Measurements from ENCODE around the gene GCSH. TPM values are rescaled to one million over a fixed set of nuclear protein-coding genes. Genes with fewer than 3 reads are reported as not detected.

Gene GCSH
- total and polyA plus RNA-seq, 2 of the 13 experiments (the other 11 are each of a cell fraction or from before 2014, with no cell fraction given): 35.9 to 103 TPM

DNA sequence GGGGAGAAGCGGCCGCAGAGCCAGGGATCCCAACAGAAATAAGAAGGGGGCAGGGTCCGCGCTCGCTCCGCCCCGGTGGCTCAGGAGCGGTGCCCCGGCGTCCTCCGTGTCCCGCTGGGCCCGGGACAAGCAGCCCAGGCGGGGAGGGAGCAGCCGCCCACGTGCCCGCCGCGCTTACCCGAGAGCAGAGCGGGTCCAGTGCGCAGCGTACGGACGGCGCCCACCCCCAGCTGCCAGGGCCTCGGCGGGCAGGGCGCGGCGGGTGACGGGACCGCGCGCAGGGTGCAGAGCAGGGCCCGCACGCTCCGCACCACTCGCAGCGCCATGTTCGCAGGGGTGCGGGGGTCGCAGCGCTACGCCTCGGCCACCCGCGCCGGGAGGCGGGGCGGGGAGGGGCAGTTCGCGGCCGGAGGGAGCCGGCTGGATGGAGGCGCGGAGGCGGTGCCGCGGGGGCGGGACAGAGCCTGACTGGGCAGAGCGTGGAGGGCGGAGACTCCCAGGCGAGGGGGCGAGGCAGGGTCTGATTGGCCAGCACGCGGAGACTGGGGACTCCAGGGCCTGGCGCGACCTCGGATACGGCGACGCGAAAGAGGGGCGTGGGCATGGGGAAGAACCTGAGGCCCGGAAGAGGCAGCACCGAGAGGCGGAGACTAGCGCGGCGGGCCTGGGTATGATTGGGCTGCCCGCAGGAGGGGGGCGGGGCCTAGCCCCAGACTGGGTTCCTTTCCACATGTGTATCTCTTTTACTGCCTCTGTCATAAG, at the start of gene GCSH (continued):
- TF ChIP-seq, protein P1, sequence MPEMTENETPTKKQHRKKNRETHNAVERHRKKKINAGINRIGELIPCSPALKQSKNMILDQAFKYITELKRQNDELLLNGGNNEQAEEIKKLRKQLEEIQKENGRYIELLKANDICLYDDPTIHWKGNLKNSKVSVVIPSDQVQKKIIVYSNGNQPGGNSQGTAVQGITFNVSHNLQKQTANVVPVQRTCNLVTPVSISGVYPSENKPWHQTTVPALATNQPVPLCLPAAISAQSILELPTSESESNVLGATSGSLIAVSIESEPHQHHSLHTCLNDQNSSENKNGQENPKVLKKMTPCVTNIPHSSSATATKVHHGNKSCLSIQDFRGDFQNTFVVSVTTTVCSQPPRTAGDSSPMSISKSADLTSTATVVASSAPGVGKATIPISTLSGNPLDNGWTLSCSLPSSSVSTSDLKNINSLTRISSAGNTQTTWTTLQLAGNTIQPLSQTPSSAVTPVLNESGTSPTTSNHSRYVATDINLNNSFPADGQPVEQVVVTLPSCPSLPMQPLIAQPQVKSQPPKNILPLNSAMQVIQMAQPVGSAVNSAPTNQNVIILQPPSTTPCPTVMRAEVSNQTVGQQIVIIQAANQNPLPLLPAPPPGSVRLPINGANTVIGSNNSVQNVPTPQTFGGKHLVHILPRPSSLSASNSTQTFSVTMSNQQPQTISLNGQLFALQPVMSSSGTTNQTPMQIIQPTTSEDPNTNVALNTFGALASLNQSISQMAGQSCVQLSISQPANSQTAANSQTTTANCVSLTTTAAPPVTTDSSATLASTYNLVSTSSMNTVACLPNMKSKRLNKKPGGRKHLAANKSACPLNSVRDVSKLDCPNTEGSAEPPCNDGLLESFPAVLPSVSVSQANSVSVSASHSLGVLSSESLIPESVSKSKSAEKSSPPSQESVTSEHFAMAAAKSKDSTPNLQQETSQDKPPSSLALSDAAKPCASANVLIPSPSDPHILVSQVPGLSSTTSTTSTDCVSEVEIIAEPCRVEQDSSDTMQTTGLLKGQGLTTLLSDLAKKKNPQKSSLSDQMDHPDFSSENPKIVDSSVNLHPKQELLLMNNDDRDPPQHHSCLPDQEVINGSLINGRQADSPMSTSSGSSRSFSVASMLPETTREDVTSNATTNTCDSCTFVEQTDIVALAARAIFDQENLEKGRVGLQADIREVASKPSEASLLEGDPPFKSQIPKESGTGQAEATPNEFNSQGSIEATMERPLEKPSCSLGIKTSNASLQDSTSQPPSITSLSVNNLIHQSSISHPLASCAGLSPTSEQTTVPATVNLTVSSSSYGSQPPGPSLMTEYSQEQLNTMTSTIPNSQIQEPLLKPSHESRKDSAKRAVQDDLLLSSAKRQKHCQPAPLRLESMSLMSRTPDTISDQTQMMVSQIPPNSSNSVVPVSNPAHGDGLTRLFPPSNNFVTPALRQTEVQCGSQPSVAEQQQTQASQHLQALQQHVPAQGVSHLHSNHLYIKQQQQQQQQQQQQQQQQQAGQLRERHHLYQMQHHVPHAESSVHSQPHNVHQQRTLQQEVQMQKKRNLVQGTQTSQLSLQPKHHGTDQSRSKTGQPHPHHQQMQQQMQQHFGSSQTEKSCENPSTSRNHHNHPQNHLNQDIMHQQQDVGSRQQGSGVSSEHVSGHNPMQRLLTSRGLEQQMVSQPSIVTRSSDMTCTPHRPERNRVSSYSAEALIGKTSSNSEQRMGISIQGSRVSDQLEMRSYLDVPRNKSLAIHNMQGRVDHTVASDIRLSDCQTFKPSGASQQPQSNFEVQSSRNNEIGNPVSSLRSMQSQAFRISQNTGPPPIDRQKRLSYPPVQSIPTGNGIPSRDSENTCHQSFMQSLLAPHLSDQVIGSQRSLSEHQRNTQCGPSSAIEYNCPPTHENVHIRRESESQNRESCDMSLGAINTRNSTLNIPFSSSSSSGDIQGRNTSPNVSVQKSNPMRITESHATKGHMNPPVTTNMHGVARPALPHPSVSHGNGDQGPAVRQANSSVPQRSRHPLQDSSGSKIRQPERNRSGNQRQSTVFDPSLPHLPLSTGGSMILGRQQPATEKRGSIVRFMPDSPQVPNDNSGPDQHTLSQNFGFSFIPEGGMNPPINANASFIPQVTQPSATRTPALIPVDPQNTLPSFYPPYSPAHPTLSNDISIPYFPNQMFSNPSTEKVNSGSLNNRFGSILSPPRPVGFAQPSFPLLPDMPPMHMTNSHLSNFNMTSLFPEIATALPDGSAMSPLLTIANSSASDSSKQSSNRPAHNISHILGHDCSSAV (CRISPR knock-in tag; IDR thresholded peaks at IDR 0.05; ENCODE audit: borderline replicate concordance): no peak
- TF ChIP-seq ZNF615 (CRISPR knock-in tag; IDR thresholded peaks at IDR 0.05; ENCODE audit: borderline replicate concordance) (no peak), GTF3A (CRISPR knock-in tag; conservative IDR thresholded peaks at IDR 0.05) (no peak; the same call in 1 of the 2 replicates), KLF6 (CRISPR knock-in tag; IDR thresholded peaks at IDR 0.05) (peak; percentile 72; the same call in 1 of the 2 replicates), NBN (conservative IDR thresholded peaks at IDR 0.05) (no peak), ZNF572 (CRISPR knock-in tag; IDR thresholded peaks at IDR 0.05) (no peak), ZNF354B (CRISPR knock-in tag; IDR thresholded peaks at IDR 0.05) (no peak), ZNF343 (CRISPR knock-in tag; IDR thresholded peaks at IDR 0.05) (no peak), AGO2 (optimal IDR thresholded peaks at IDR 0.05; ENCODE audit: low read depth, low read length) (peak; percentile 82), YY1 (IDR thresholded peaks at IDR 0.05; ENCODE audit: insufficient read depth, insufficient replicate concordance, low read depth, low read length) (peak; percentile 85), ZNF558 (CRISPR knock-in tag; IDR thresholded peaks at IDR 0.05; ENCODE audit: borderline replicate concordance) (peak; percentile 93; the same call in 1 of the 2 replicates), XRCC5 (optimal IDR thresholded peaks at IDR 0.05; ENCODE audit: low read length) (peak; percentile 59)
- TF ChIP-seq, protein P2, sequence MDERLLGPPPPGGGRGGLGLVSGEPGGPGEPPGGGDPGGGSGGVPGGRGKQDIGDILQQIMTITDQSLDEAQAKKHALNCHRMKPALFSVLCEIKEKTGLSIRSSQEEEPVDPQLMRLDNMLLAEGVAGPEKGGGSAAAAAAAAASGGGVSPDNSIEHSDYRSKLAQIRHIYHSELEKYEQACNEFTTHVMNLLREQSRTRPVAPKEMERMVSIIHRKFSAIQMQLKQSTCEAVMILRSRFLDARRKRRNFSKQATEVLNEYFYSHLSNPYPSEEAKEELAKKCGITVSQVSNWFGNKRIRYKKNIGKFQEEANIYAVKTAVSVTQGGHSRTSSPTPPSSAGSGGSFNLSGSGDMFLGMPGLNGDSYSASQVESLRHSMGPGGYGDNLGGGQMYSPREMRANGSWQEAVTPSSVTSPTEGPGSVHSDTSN (CRISPR knock-in tag; IDR thresholded peaks at IDR 0.05): no peak
- TF ChIP-seq, protein P3, sequence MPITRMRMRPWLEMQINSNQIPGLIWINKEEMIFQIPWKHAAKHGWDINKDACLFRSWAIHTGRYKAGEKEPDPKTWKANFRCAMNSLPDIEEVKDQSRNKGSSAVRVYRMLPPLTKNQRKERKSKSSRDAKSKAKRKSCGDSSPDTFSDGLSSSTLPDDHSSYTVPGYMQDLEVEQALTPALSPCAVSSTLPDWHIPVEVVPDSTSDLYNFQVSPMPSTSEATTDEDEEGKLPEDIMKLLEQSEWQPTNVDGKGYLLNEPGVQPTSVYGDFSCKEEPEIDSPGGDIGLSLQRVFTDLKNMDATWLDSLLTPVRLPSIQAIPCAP (CRISPR knock-in tag; IDR thresholded peaks at IDR 0.05; ENCODE audit: low read depth): no peak
- TF ChIP-seq, protein P4, sequence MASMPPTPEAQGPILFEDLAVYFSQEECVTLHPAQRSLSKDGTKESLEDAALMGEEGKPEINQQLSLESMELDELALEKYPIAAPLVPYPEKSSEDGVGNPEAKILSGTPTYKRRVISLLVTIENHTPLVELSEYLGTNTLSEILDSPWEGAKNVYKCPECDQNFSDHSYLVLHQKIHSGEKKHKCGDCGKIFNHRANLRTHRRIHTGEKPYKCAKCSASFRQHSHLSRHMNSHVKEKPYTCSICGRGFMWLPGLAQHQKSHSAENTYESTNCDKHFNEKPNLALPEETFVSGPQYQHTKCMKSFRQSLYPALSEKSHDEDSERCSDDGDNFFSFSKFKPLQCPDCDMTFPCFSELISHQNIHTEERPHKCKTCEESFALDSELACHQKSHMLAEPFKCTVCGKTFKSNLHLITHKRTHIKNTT (CRISPR knock-in tag; IDR thresholded peaks at IDR 0.05): no peak
